ENCODE measurements around the gene SHQ1.
"Not testable (repeated sequence)": the region's sequence is repeated elsewhere in the genome, so short reads cannot be mapped to it uniquely, and the experiment has no call there.

Gene SHQ1

DNA sequence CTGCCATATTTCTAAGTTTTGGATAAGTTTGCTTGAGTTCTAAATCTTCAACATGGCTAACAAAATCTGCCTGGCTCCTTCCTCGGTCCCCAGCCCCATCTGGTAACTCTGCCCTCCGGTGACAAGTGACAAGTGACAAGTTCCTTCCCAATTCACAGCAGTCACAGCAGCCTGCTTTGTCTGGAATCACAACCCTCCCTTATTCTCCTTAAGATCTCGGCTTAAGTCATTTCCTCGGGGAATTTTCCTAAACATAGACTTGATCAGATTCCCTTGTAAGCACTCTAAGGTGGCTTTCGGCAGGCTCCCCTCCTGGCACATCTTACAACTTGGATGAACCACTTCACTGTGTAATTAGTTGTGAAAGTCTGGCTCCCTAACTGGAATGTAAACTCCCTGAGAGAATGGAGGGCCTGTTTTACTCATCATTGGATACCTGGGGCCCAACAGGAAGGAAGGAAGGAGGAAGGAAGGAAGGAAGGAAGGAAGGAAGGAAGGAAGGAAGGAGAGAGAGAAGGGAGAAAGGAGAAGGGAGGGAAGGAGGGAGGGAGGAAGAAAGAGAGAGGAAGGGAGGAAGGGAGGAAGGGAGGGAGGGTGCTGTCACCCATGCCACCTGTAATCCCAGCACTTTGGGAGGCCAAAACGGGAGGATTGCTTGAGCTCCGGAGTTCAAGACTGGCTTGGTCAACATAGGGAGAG lies 126.4 kb downstream of the SHQ1 start:
- DNase-seq: no peak
- TF ChIP-seq POLR2A (IDR thresholded peaks at IDR 0.05; ENCODE audit: low read length) (no peak), GATA1 (IDR thresholded peaks at IDR 0.05; ENCODE audit: low read depth, low read length) (no peak)

GRCh38 chr3:72720566-72720965 lies 127.7 kb downstream of the SHQ1 start:
- no peak for DNase-seq

GRCh38 chr3:72719137-72719536 lies 129.1 kb downstream of the SHQ1 start:
- no peak for DNase-seq
- TF ChIP-seq GATA1 (IDR thresholded peaks at IDR 0.05; ENCODE audit: low read depth, low read length): no peak
- no peak for TF ChIP-seq POLR2A (IDR thresholded peaks at IDR 0.05; ENCODE audit: low read length)

More at GRCh38 chr3:72720566-72720965, 127.7 kb downstream of the SHQ1 start:
- no peak for TF ChIP-seq GATA1 (IDR thresholded peaks at IDR 0.05; ENCODE audit: low read depth, low read length)
- no peak for TF ChIP-seq POLR2A (IDR thresholded peaks at IDR 0.05; ENCODE audit: low read length)

GRCh38 chr3:72714135-72714534 lies 134.1 kb downstream of the SHQ1 start:
- DNase-seq: not testable (repeated sequence)

DNA sequence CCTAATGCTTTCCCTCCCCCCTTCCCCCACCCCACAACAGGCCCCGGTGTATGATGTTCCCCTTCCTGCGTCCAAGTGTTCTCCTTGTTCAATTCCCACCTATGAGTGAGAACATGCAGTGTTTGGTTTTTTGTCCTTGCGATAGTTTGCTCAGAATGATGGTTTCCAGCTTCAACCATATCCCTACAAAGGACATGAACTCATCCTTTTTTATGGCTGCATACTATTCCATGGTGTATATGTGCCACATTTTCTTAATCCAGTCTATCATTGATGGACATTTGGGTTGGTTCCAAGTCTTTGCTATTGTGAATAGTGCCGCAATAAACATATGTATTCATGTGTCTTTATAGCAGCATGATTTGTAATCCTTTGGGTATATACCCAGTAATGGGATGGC lies 137.8 kb downstream of the SHQ1 start:
- not testable (repeated sequence) for DNase-seq

DNA sequence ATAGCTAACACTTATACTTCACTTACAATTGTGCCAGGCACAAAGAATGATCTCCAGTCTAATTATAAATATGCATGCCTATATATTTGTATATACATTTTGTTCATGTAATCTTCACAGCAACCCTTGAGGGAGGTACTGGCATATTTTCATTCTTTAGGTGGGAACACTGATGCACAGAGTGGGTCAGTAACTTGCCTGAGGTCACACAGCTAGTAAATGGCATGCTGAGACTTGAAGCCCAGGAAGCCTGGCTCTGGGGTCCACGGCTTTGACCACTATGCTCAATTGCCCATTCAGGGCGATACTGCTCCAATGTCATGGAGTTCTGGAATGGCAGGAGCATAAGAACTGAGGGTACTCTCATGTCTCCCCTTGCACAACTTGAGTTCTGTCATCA lies 139.8 kb downstream of the SHQ1 start:
- no peak for DNase-seq
- TF ChIP-seq POLR2A (IDR thresholded peaks at IDR 0.05; ENCODE audit: low read length) (no peak), GATA1 (IDR thresholded peaks at IDR 0.05; ENCODE audit: low read depth, low read length) (no peak)

DNA sequence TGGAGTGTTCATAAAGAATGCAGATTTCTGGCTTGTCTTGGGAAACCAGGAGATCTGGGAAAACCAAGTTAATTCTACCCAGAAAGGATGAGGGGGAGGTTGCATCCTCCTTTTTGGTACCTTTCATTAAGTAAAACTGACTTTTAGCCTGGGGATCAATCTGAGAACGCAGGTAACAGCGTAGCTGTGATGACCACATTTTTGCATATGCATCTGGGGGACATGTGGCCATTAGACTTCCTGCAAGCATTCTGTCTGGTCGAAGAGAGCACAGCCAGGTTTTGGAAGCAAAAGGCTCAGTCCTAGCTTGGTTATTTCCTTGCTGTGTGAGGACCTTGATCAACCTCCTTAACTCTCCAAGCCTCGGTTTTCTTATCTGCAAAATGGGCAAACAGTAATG lies 145.2 kb downstream of the SHQ1 start:
- DNase-seq: no peak
- TF ChIP-seq GATA1 (IDR thresholded peaks at IDR 0.05; ENCODE audit: low read depth, low read length): no peak
- TF ChIP-seq POLR2A (IDR thresholded peaks at IDR 0.05; ENCODE audit: low read length): no peak

- peak; percentile 18 to 70 for DNase-seq
- TF ChIP-seq GATA1 (IDR thresholded peaks at IDR 0.05; ENCODE audit: low read depth, low read length): no peak
- TF ChIP-seq POLR2A (IDR thresholded peaks at IDR 0.05; ENCODE audit: low read length): no peak
Observed at GRCh38 chr3:72702390-72702789, 145.9 kb downstream of the SHQ1 start.

DNA sequence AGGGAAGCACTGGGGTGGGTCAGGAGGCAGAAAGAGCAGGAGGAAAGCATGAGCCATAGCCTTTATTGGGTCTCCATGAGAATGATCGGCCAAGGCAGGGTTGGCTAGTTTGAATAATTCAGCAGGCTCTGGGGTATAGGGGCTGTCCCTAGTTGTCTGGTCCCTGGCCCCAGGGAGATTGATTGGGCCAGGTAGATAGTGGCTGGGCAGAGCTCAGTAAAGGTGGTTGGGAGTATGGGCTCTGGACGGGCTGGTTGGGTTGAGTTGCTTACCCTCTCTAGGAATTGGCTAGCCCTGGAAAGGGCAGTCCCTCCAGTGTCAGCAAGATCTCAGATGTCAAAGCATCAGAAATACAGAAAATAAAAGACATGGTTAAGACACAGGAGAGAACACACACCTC lies 148.1 kb downstream of the SHQ1 start:
- DNase-seq: no peak
- TF ChIP-seq POLR2A (IDR thresholded peaks at IDR 0.05; ENCODE audit: low read length) (no peak), GATA1 (IDR thresholded peaks at IDR 0.05; ENCODE audit: low read depth, low read length) (no peak)

DNA sequence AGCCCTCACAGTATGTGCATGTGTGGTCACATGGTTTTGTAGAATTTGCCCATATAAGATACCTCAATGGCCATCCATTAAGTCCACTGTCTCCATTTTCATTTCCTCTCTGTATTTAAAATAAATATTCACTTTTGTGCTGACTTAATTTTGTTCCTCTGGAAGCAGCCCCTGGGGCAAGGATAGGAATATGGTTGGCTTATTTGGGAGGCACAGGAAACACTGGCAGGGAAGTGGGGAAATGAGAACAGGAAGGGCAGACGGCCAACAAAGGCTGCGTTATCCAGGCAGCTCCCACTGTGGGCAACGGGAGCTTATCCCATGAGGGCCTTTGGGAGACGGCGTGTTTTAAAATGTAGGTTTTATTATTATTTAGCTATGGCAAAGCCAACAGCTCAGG lies 148.6 kb downstream of the SHQ1 start:
- TF ChIP-seq GATA1 (IDR thresholded peaks at IDR 0.05; ENCODE audit: low read depth, low read length) (no peak), POLR2A (IDR thresholded peaks at IDR 0.05; ENCODE audit: low read length) (no peak)
- DNase-seq: no peak

All from erythroblast (primary cell).